C4-2B (cell line): ENCODE data around the gene CPE.

Experiments used
- ZFX ChIP-seq: fragments of 450-650 bp; IDR thresholded peaks from 2 replicates; pipeline ENCODE4 v1.6.1; 2017
- TF ChIP-seq, protein P1 (sequence below): fragments of 450-650 bp; conservative IDR thresholded peaks from 2 replicates; pipeline ENCODE4 v1.5.1; 2017; ENCODE audit warnings: mild to moderate bottlenecking

DNA sequence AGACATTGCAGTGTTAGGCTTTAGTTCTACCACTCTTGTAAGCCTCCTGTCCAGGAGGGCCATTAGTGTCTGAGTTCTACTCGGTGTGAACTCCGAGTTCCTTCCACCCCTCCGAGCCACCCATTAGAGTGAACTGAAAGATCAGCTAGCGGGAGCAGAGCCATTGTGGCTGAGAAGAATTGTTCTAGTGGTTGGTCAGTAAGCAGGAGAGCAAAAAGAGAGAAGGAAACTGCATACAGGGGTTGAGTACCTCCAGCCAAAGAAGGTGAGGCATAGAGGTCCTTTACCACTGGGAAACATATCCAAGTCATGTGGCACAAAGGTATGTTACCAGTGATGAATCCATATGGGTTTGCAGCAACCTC is 96.9 kb downstream of the CPE start:
- TF ChIP-seq, protein P1, sequence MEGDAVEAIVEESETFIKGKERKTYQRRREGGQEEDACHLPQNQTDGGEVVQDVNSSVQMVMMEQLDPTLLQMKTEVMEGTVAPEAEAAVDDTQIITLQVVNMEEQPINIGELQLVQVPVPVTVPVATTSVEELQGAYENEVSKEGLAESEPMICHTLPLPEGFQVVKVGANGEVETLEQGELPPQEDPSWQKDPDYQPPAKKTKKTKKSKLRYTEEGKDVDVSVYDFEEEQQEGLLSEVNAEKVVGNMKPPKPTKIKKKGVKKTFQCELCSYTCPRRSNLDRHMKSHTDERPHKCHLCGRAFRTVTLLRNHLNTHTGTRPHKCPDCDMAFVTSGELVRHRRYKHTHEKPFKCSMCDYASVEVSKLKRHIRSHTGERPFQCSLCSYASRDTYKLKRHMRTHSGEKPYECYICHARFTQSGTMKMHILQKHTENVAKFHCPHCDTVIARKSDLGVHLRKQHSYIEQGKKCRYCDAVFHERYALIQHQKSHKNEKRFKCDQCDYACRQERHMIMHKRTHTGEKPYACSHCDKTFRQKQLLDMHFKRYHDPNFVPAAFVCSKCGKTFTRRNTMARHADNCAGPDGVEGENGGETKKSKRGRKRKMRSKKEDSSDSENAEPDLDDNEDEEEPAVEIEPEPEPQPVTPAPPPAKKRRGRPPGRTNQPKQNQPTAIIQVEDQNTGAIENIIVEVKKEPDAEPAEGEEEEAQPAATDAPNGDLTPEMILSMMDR: no peak
- TF ChIP-seq ZFX: no peak
